ENCODE measurements around the gene WDR70.
"Not testable (repeated sequence)": the region's sequence is repeated elsewhere in the genome, so short reads cannot be mapped to it uniquely, and the experiment has no call there.

The WDR70 gene

GRCh38 chr5:37518356-37518755, 139.2 kb downstream of the WDR70 start:
- DNase-seq: not testable (repeated sequence)

GRCh38 chr5:37519304-37519703, 140.2 kb downstream of the WDR70 start:
- no peak for DNase-seq

- no peak for DNase-seq
Observed at GRCh38 chr5:37519807-37520206, 140.7 kb downstream of the WDR70 start.

- no peak for DNase-seq
Observed at GRCh38 chr5:37520811-37521210, 141.7 kb downstream of the WDR70 start.

GRCh38 chr5:37532976-37533740, 154.0 kb downstream of the WDR70 start:
- no peak for DNase-seq

- DNase-seq: no peak
Observed at GRCh38 chr5:37533851-37534250, 154.7 kb downstream of the WDR70 start.

- no peak for DNase-seq
Observed at GRCh38 chr5:37539459-37539858, 160.3 kb downstream of the WDR70 start.

GRCh38 chr5:37543216-37543615, 164.1 kb downstream of the WDR70 start:
- DNase-seq: no peak

- DNase-seq: no peak
Observed at GRCh38 chr5:37549411-37549810, 170.3 kb downstream of the WDR70 start.

GRCh38 chr5:37552161-37552560, 173.0 kb downstream of the WDR70 start:
- no peak for DNase-seq

- no peak for DNase-seq
Observed at GRCh38 chr5:37552770-37553719, 173.9 kb downstream of the WDR70 start.

- no peak for DNase-seq
Observed at GRCh38 chr5:37553720-37554404, 174.7 kb downstream of the WDR70 start.

GRCh38 chr5:37554405-37554739, 175.3 kb downstream of the WDR70 start:
- no peak for DNase-seq

GRCh38 chr5:37554938-37555337, 175.8 kb downstream of the WDR70 start:
- DNase-seq: no peak

- DNase-seq: no peak
Observed at GRCh38 chr5:37557734-37558293, 178.7 kb downstream of the WDR70 start.

GRCh38 chr5:37565062-37565670, 186.0 kb downstream of the WDR70 start:
- DNase-seq: no peak

- no peak for DNase-seq
Observed at GRCh38 chr5:37567566-37567965, 188.4 kb downstream of the WDR70 start.

- DNase-seq: no peak
Observed at GRCh38 chr5:37568018-37568753, 189.1 kb downstream of the WDR70 start.

- no peak for DNase-seq
Observed at GRCh38 chr5:37568893-37569292, 189.8 kb downstream of the WDR70 start.

- DNase-seq: no peak
Observed at GRCh38 chr5:37569466-37569865, 190.3 kb downstream of the WDR70 start.

GRCh38 chr5:37570597-37570996, 191.5 kb downstream of the WDR70 start:
- no peak for DNase-seq

GRCh38 chr5:37571985-37572384, 192.9 kb downstream of the WDR70 start:
- DNase-seq: no peak

Measured in CD4-positive, alpha-beta T cell treated with Interleukin-4 for 4 hours (primary cell).